ENCODE measurements around the gene DUSP19. TPM values are rescaled to one million over a fixed set of nuclear protein-coding genes. Genes with fewer than 3 reads are reported as not detected.

Gene DUSP19
- total and polyA plus RNA-seq, 2 of the 13 experiments (the other 11 are each of a cell fraction or from before 2014, with no cell fraction given), result 1.3 to 1.9 TPM

DNA sequence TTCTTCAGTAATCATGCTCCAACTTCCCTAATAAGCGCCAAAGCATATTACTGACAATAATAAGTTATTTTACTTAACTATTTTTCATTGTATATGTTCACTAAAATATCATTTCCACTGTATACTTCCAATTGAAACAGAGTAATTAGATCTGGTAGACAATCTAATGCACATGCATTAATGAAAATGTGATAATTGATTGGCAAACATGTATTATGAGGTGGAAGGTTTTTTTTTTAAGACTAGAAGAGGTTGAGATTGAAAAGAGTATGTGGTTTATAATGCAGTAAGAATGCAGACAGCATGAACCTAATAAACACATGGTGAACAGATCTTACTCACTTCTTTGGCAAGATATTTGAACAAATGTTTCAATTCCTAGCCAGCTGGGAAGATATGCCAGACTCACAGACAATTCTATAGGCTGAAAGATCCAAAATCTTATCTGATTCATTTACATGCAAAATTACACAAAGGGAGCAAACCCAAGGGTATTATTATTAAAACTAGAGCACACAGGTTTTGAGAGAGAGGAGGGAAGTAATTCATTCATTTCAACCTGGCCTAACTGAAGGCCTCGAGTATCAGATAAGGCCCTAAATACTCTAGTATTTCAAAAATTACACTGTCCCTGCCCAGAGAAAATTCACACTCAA lies 43.1 kb upstream of the DUSP19 start:
- H3K27ac ChIP-seq (ENCODE audit: extremely low read length, insufficient read depth, low read length), result no peak overlapping the region
- CTCF ChIA-PET (ENCODE audit: low intra/inter-chr PET ratio, low total read pairs), result no interaction called here
- peak overlapping the region; percentile 88 for H3K4me2 ChIP-seq (ENCODE audit: low read depth, low read length)
- H2AFZ ChIP-seq (ENCODE audit: low read length), result no peak overlapping the region
- POLR2A ChIA-PET, result no interaction called here
- H3K9ac ChIP-seq (ENCODE audit: insufficient read depth, low read depth, low read length), result peak overlapping the region; percentile 92
- TF ChIP-seq BATF2 (CRISPR knock-in tag; IDR thresholded peaks at IDR 0.05), result no peak
- TF ChIP-seq, protein P1, sequence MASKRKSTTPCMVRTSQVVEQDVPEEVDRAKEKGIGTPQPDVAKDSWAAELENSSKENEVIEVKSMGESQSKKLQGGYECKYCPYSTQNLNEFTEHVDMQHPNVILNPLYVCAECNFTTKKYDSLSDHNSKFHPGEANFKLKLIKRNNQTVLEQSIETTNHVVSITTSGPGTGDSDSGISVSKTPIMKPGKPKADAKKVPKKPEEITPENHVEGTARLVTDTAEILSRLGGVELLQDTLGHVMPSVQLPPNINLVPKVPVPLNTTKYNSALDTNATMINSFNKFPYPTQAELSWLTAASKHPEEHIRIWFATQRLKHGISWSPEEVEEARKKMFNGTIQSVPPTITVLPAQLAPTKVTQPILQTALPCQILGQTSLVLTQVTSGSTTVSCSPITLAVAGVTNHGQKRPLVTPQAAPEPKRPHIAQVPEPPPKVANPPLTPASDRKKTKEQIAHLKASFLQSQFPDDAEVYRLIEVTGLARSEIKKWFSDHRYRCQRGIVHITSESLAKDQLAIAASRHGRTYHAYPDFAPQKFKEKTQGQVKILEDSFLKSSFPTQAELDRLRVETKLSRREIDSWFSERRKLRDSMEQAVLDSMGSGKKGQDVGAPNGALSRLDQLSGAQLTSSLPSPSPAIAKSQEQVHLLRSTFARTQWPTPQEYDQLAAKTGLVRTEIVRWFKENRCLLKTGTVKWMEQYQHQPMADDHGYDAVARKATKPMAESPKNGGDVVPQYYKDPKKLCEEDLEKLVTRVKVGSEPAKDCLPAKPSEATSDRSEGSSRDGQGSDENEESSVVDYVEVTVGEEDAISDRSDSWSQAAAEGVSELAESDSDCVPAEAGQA (IDR thresholded peaks at IDR 0.05; ENCODE audit: low read depth), result no peak
- TF ChIP-seq, protein P1 (CRISPR knock-in tag; IDR thresholded peaks at IDR 0.05; ENCODE audit: borderline replicate concordance), result 0 out of 2 replicates have a peak, but pooled peaks have one; percentile 12
- H3K4me3 ChIP-seq (replicated peaks in 1 of 3; ENCODE audit: insufficient read depth in 1 of 3, low read depth in 2 of 3, low read length in 3 of 3), result peak overlapping the region; percentile 79 to 99 (median 98); a peak in 5 of 6 replicates
- BruUV-seq (replicated peaks), result no TSS peak
- H4K20me1 ChIP-seq (ENCODE audit: insufficient read depth, low read length), result peaks cover 59% of the 10 kb centered on the region
- in situ Hi-C loops (cut with HindIII; ENCODE audit: extremely low pct_ligation_motif_present, low pct_unique_long_range_greater_than_20kb), result no loop called here
- no peak for DNase-seq (ENCODE audit: low spot score)
- H3K27me3 ChIP-seq (ENCODE audit: control insufficient read depth in 1 of 2, insufficient read depth in 2 of 2, low read length in 2 of 2), result peaks cover 0 to 10% of the 10 kb centered on the region in 2 experiments; a peak in 3 of 5 replicates
- no peak for ATAC-seq
- 59% methylated on average over 2 of the region's 2 CpGs for WGBS (ENCODE audit: low lambda C conversion rate)
- no peaks in the 10 kb centered on the region for H3K36me3 ChIP-seq (replicated peaks in 1 of 2; ENCODE audit: control insufficient read depth in 1 of 2, insufficient read depth in 2 of 2, low read length in 2 of 2)
- no peaks in the 10 kb centered on the region for H3K9me3 ChIP-seq (ENCODE audit: low read length)
- peaks cover 61% of the 10 kb centered on the region for H3K4me1 ChIP-seq (ENCODE audit: insufficient read depth, low read length)
- FAIRE-seq, result no peak
- intact Hi-C loops (cut with micrococcal nuclease; ENCODE audit: unreplicated experiment), result no loop called here
- peaks cover 71% of the 10 kb centered on the region for H3K79me2 ChIP-seq (ENCODE audit: insufficient read depth, low read length)
